Progenitor cell of endocrine pancreas (in vitro differentiated cells): ENCODE data around the gene MDH1. TPM values are rescaled to one million over a fixed set of nuclear protein-coding genes. Genes with fewer than 3 reads are reported as not detected.

ENCODE experiments used
- DNase-seq: peaks from one replicate; pipeline ENCODE4 v3.0.0; 2021; ENCODE audit warnings: low spot score; ENCODE audit not compliant: unreplicated experiment
- H3K27ac Mint-ChIP-seq: 2 replicates; pipeline ENCODE4 v1.8.0; 2021; ENCODE audit warnings: mild to moderate bottlenecking, moderate library complexity, mixed read lengths
- H3K27me3 Mint-ChIP-seq: 2 replicates; pipeline ENCODE4 v1.8.0; 2021; ENCODE audit warnings: mixed read lengths
- H3K36me3 Mint-ChIP-seq: 2 replicates; pipeline ENCODE4 v1.8.0; 2022; ENCODE audit warnings: mixed read lengths; ENCODE audit not compliant: insufficient read depth
- H3K4me1 Mint-ChIP-seq: 2 replicates; pipeline ENCODE4 v1.8.0; 2021; ENCODE audit warnings: low read depth, mixed read lengths
- H3K4me3 Mint-ChIP-seq: 2 replicates; pipeline ENCODE4 v1.8.0; 2021; ENCODE audit warnings: low read depth, mild to moderate bottlenecking, moderate library complexity, mixed read lengths
- H3K9me3 Mint-ChIP-seq: 2 replicates; pipeline ENCODE4 v1.8.0; 2021; ENCODE audit warnings: low read depth, mixed read lengths
- CTCF ChIP-seq: fragments of 200-600 bp; sonication (generic); IDR thresholded peaks from one replicate; pipeline ENCODE4 v1.5.0; 2021; ENCODE audit warnings: antibody characterized with exemption, mild to moderate bottlenecking; ENCODE audit not compliant: unreplicated experiment
- total RNA-seq: library from RNA; stranded (reverse); gene quantifications from 2 replicates; pipeline ENCODE4 v1.2.1, GENCODE V29; 2021

Gene MDH1
- total RNA-seq, 1 donor from 2014 or later, result 125 TPM

GRCh38 chr2:63651861-63652651 is 63.3 kb downstream of the MDH1 start:
- Mint-ChIP-seq H3K27me3 (no peaks in the 10 kb centered on the region), H3K27ac (no peak overlapping the region), H3K9me3 (no peaks in the 10 kb centered on the region), H3K36me3 (no peaks in the 10 kb centered on the region), H3K4me1 (no peaks in the 10 kb centered on the region), H3K4me3 (no peak overlapping the region)
- TF ChIP-seq CTCF, result no peak
- no peak for DNase-seq

- H3K36me3 Mint-ChIP-seq, result no peaks in the 10 kb centered on the region
- H3K4me1 Mint-ChIP-seq, result no peaks in the 10 kb centered on the region
- no peaks in the 10 kb centered on the region for H3K9me3 Mint-ChIP-seq
- no peak for TF ChIP-seq CTCF
- no peak for DNase-seq
- no peaks in the 10 kb centered on the region for H3K27me3 Mint-ChIP-seq
- H3K27ac Mint-ChIP-seq, result no peak overlapping the region
- no peak overlapping the region for H3K4me3 Mint-ChIP-seq
Measured at GRCh38 chr2:63652652-63652985, 63.9 kb downstream of the MDH1 start.

- Mint-ChIP-seq H3K36me3 (no peaks in the 10 kb centered on the region), H3K27ac (no peak overlapping the region), H3K9me3 (no peaks in the 10 kb centered on the region)
Measured at GRCh38 chr2:63654959-63655358, 66.2 kb downstream of the MDH1 start.

More at GRCh38 chr2:63654959-63655358, 66.2 kb downstream of the MDH1 start:
- DNase-seq, result no peak
- H3K4me1 Mint-ChIP-seq, result no peaks in the 10 kb centered on the region
- no peak for TF ChIP-seq CTCF
- no peaks in the 10 kb centered on the region for H3K27me3 Mint-ChIP-seq
- no peak overlapping the region for H3K4me3 Mint-ChIP-seq

Other genes starting within 250 kb of the MDH1 start
- 8.9 and 14.1 TPM in 2 replicates for gene WDPCP, start 486 bp upstream of the MDH1 start, total RNA-seq